Stimulated activated naive CD8-positive, alpha-beta T cell treated with anti-CD3 and anti-CD28 coated beads, Interleukin-15, Interleukin-2, amounts not matched to agents 100 U/mL and 50 U/mL, for 24 hours (primary cell): ENCODE data around the gene TRA2B.
A peak's percentile ranks its signal among the peaks of the same experiment; 100 is the strongest.
"Not testable (repeated sequence)": the region's sequence is repeated elsewhere in the genome, so short reads cannot be mapped to it uniquely, and the experiment has no call there.

Experiments used
- ATAC-seq: fragments of 150-1000 bp; cut with Tn5 transposase; one replicate; pipeline ENCODE4 v1.10.0; 2021
- DNase-seq: peaks from one replicate; pipeline ENCODE4 v3.0.0; 2021

TRA2B gene

GRCh38 chr3:185927501-185928200, 10.2 kb downstream of the TRA2B start:
- no peak for ATAC-seq
- DNase-seq, result no peak

- no peak for DNase-seq
- ATAC-seq, result no peak
Observed at GRCh38 chr3:185926445-185926844, 11.4 kb downstream of the TRA2B start.

- DNase-seq, result no peak
- no peak for ATAC-seq
Observed at GRCh38 chr3:185925353-185925752, 12.5 kb downstream of the TRA2B start.

GRCh38 chr3:185924375-185924774, 13.4 kb downstream of the TRA2B start:
- DNase-seq (no peak), ATAC-seq (no peak)

- DNase-seq (no peak), ATAC-seq (peak; percentile 9)
Observed at GRCh38 chr3:185920184-185920583, 17.6 kb downstream of the TRA2B start.

- ATAC-seq (no peak), DNase-seq (no peak)
Observed at GRCh38 chr3:185916042-185916833, 21.6 kb downstream of the TRA2B start.

GRCh38 chr3:185915642-185916041, 22.2 kb downstream of the TRA2B start:
- DNase-seq (no peak), ATAC-seq (no peak)

GRCh38 chr3:185914911-185915629, 22.7 kb downstream of the TRA2B start:
- no peak for ATAC-seq
- no peak for DNase-seq

- DNase-seq (no peak), ATAC-seq (no peak)
Observed at GRCh38 chr3:185912929-185913901, 24.6 kb downstream of the TRA2B start.

- ATAC-seq, result no peak
- DNase-seq, result no peak
Observed at GRCh38 chr3:185912512-185912911, 25.3 kb downstream of the TRA2B start.

GRCh38 chr3:185911076-185911448, 26.8 kb downstream of the TRA2B start:
- not testable (repeated sequence) for ATAC-seq, DNase-seq

GRCh38 chr3:185910322-185911075, 27.3 kb downstream of the TRA2B start:
- ATAC-seq, DNase-seq: not testable (repeated sequence)

- not testable (repeated sequence) for ATAC-seq
Observed at GRCh38 chr3:185909913-185910312, 27.9 kb downstream of the TRA2B start.

GRCh38 chr3:185900228-185900627, 37.6 kb downstream of the TRA2B start:
- ATAC-seq, result peak; percentile 49
- no peak for DNase-seq

More at GRCh38 chr3:185909913-185910312, 27.9 kb downstream of the TRA2B start:
- not testable (repeated sequence) for DNase-seq

GRCh38 chr3:185896636-185897035, 41.2 kb downstream of the TRA2B start:
- DNase-seq (no peak), ATAC-seq (no peak)

GRCh38 chr3:185887066-185887465, 50.7 kb downstream of the TRA2B start:
- ATAC-seq (no peak), DNase-seq (no peak)

GRCh38 chr3:185884641-185885040, 53.2 kb downstream of the TRA2B start:
- DNase-seq, result no peak
- no peak for ATAC-seq

- DNase-seq (no peak), ATAC-seq (no peak)
Observed at GRCh38 chr3:185881926-185882325, 55.9 kb downstream of the TRA2B start.

GRCh38 chr3:185880600-185880999, 57.2 kb downstream of the TRA2B start:
- DNase-seq (no peak), ATAC-seq (no peak)

GRCh38 chr3:185878920-185879319, 58.9 kb downstream of the TRA2B start:
- ATAC-seq (no peak), DNase-seq (no peak)

GRCh38 chr3:185874119-185874518, 63.7 kb downstream of the TRA2B start:
- no peak for DNase-seq
- no peak for ATAC-seq
